Bronchial epithelial cell (primary cell): ENCODE results near the gene MTFMT. TPM values are rescaled to one million over a fixed set of nuclear protein-coding genes. Genes with fewer than 3 reads are reported as not detected.

ENCODE experiments used
- DNase-seq: peaks from one replicate; pipeline ENCODE4 v3.0.0-alpha.2; 2010; ENCODE audit warnings: low read depth
- FAIRE-seq: peaks from 2 replicates; lab custom pipeline; 2011; peaks lifted over from hg19 to GRCh38; lab: Jason Lieb, UNC
- H3K27me3 ChIP-seq: 2 replicates; pipeline ENCODE4 v1.5.1; 2011; ENCODE audit warnings: low read length; ENCODE audit not compliant: control insufficient read depth, insufficient read depth
- H3K36me3 ChIP-seq: 2 replicates; pipeline ENCODE4 v1.5.1; 2011; ENCODE audit warnings: low read length; ENCODE audit not compliant: control insufficient read depth, insufficient read depth
- H3K4me3 ChIP-seq: 2 replicates; pipeline ENCODE4 v1.5.1; 2011; ENCODE audit warnings: mild to moderate bottlenecking, low read depth, low read length, control low read depth
- total RNA-seq: library from RNA; depleted of rRNA; stranded (reverse); fragments of >200 nt; gene quantifications from 2 replicates; pipeline ENCODE4 v1.2.1, GENCODE V29; 2014
- TF ChIP-seq, protein P1 (sequence below): IDR thresholded peaks from 2 replicates; pipeline ENCODE4 v1.5.1; 2011; ENCODE audit warnings: mild to moderate bottlenecking, moderate library complexity, low read length, control low read depth, inconsistent platforms; ENCODE audit not compliant: insufficient read depth, severe bottlenecking

The MTFMT gene
- total RNA-seq, 1 donor from 2014 or later, result 17.4 TPM

DNA sequence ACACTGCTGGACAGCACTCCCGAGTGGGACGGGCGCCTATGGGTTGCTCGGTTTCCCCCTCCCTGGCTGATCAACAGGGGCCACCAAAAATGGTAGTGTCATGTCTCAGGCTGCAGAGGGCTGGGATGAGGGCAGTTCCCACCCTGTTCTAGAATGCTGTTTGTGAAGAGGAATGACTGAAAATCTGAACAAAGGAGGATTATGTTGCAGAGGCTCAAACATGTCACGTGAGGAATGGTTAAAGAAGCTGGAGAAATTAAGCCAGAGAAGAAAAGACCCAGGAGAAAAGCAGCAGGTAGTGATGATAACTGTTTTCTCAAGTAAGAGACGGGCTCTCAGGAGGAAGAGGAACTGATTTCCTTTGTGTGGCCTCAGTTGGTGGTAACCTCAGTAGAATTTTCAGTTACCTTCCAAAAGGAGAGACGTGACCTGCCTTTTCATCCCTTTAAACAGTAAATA, 50.2 kb downstream of the MTFMT start:
- DNase-seq (no peak), FAIRE-seq (no peak)
- Histone ChIP-seq H3K4me3 (no peak overlapping the region), H3K36me3 (peaks cover 9% of the 10 kb centered on the region), H3K27me3 (no peaks in the 10 kb centered on the region)
- TF ChIP-seq, protein P1, sequence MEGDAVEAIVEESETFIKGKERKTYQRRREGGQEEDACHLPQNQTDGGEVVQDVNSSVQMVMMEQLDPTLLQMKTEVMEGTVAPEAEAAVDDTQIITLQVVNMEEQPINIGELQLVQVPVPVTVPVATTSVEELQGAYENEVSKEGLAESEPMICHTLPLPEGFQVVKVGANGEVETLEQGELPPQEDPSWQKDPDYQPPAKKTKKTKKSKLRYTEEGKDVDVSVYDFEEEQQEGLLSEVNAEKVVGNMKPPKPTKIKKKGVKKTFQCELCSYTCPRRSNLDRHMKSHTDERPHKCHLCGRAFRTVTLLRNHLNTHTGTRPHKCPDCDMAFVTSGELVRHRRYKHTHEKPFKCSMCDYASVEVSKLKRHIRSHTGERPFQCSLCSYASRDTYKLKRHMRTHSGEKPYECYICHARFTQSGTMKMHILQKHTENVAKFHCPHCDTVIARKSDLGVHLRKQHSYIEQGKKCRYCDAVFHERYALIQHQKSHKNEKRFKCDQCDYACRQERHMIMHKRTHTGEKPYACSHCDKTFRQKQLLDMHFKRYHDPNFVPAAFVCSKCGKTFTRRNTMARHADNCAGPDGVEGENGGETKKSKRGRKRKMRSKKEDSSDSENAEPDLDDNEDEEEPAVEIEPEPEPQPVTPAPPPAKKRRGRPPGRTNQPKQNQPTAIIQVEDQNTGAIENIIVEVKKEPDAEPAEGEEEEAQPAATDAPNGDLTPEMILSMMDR, result no peak

DNA sequence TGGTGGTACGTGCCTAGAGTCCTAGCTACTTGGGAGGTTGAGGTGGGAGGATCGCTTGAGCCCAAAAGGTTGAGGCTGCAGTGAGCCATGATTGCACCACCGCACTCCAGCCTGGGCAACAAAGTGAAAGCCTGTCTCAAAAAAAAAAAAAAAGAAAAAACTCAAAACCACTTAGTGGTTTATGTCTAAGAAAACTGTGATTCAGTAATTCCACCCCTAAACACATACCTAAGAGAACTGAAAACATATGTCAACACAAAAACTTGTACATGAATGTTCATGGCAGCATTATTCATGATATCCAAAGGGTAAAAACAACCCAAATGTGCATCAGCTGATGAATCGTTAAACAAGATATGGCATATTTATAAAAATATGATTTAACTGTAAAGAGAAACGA, 54.0 kb downstream of the MTFMT start:
- TF ChIP-seq, protein P1, result no peak
- Histone ChIP-seq H3K4me3 (no peak overlapping the region), H3K36me3 (peaks cover 10% of the 10 kb centered on the region), H3K27me3 (no peaks in the 10 kb centered on the region)
- no peak for FAIRE-seq
- DNase-seq, result no peak

DNA sequence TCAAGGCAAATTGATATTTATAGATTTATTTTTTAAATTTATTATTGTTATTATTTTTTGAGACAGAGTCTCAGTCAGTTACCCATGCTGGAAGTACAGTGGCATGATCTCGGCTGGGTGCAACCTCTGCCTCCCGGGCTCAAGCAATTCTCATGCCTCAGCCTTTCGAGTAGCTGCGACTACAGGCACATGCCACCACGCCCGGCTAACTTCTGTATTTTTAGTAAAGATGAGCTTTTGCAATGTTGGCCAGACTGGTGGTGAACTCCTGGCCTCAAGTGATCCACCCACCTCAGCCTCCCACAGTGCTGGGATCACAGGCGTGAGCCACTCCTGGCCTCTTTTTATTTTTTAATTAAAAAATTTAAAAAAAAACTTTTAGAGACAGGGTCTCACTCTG, 58.7 kb downstream of the MTFMT start:
- FAIRE-seq, result no peak
- Histone ChIP-seq H3K27me3 (no peaks in the 10 kb centered on the region), H3K4me3 (no peak overlapping the region), H3K36me3 (peaks cover 6% of the 10 kb centered on the region)
- TF ChIP-seq, protein P1, result no peak
- DNase-seq, result no peak

DNA sequence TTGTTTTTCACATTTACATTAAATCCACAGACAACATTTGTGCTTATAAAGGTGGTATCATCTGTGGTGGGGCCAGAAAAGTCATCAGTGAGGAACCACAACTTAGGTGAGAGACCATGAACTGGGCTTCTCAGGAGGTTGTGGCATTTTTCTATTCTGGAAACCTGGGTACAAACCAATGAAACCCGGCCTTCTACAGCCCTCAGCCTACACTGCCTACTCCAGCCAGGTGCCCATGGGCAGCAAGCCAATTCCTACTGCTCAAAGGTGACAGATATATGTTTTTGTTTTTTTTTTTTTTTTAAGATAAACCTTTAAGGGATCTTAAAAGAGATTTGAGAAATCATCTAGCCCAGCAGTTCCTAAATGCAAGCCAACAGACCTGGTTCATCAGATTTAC, 60.0 kb downstream of the MTFMT start:
- TF ChIP-seq, protein P1, result no peak
- H3K27me3 ChIP-seq, result no peaks in the 10 kb centered on the region
- no peak for FAIRE-seq
- H3K36me3 ChIP-seq, result peaks cover 9% of the 10 kb centered on the region
- no peak for DNase-seq
- no peak overlapping the region for H3K4me3 ChIP-seq

DNA sequence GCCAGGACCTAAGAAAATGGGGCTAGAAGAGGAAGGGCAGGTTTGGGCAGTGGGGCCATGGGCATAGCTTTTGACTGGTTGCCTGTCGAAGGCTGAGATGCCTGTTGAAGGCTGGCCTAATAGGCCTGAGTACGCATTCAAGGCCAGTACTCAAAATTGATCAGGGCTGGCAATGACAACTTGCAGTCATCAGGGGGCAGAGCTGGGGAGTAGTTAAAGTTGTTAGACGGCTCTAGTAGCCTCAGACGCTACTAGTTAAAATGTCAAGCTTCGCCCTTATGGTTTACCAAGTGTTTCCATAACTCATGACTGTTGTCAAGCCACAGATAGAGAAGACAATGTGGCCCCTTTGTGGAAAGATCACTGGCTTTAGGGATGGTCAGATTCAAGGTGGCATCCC, 68.4 kb downstream of the MTFMT start:
- TF ChIP-seq, protein P1, result no peak
- DNase-seq (no peak), FAIRE-seq (no peak)
- no peaks in the 10 kb centered on the region for H3K27me3 ChIP-seq
- no peak overlapping the region for H3K4me3 ChIP-seq
- peaks cover 13% of the 10 kb centered on the region for H3K36me3 ChIP-seq

DNA sequence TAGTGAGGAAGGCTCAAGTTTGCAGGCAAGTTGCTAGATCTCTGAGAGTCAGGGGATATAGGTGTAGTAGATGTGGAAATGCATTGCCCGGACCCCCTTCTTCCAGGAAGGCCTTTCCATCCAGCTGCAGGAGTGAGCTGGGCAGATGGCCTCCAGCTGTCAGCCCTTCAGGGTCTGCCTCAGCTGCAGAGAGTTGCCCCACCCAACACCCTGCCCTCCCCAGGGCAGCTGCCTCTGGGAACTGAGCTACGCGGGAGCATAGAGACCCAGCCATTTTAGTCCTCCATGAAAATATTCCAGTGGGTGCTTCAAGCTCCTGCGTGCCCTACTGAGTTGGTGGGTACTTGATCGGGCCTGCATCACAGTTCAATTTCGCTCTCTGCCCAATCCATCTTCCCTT, 69.3 kb downstream of the MTFMT start:
- peaks cover 12% of the 10 kb centered on the region for H3K36me3 ChIP-seq
- no peak for DNase-seq
- no peaks in the 10 kb centered on the region for H3K27me3 ChIP-seq
- no peak for FAIRE-seq
- no peak overlapping the region for H3K4me3 ChIP-seq
- TF ChIP-seq, protein P1, result no peak
